H1 (cell line): ENCODE measurements around the gene PSAP. TPM values are rescaled to one million over a fixed set of nuclear protein-coding genes. Genes with fewer than 3 reads are reported as not detected.

Experiments used
- CTCF ChIA-PET: fragments of 300-600 bp; sonication (Branson Sonifier 250); formaldehyde crosslinking; loops from one replicate; lab custom pipeline; 2021; ENCODE audit not compliant: partially characterized antibody; lab: Charles Lee
- POLR2A ChIA-PET: fragments of 300-600 bp; sonication (Branson Sonifier 250); formaldehyde crosslinking; loops from one replicate; lab custom pipeline; 2021; ENCODE audit warnings: inconsistent platforms; ENCODE audit not compliant: partially characterized antibody; lab: Charles Lee
- DNase-seq, 2 experiments: peaks; one replicate each; pipeline versions ENCODE4 v3.0.0 to v3.0.0-alpha.2; 2010 to 2022; ENCODE audit warnings: low spot score in 2 of 2, low read depth in 1 of 2, mixed read lengths in 1 of 2
- FAIRE-seq: peaks from 2 replicates; lab custom pipeline; 2011; peaks lifted over from hg19 to GRCh38; lab: Jason Lieb, UNC
- H2AFZ ChIP-seq: 2 replicates; pipeline ENCODE4 v1.8.1; 2012; ENCODE audit warnings: low read length, inconsistent platforms
- H2AK5ac ChIP-seq: 2 replicates; pipeline ENCODE4 v1.6.1; 2013; ENCODE audit warnings: low read depth, low read length
- H2BK120ac ChIP-seq: replicated peaks from 2 replicates; pipeline ENCODE3; 2013; ENCODE audit warnings: low read depth, low read length, inconsistent platforms
- H2BK12ac ChIP-seq: 2 replicates; pipeline ENCODE4 v1.6.1; 2013; ENCODE audit warnings: low read depth, low read length
- H2BK15ac ChIP-seq: 2 replicates; pipeline ENCODE4 v1.6.1; 2013; ENCODE audit warnings: low read length
- H2BK20ac ChIP-seq: 2 replicates; pipeline ENCODE4 v1.6.1; 2013; ENCODE audit warnings: low read length
- H2BK5ac ChIP-seq: 2 replicates; pipeline ENCODE4 v1.6.1; 2013; ENCODE audit warnings: low read depth, low read length
- H3K14ac ChIP-seq: 2 replicates; pipeline ENCODE4 v1.6.1; 2013; ENCODE audit warnings: inconsistent platforms; ENCODE audit not compliant: insufficient read length
- H3K18ac ChIP-seq: 2 replicates; pipeline ENCODE4 v1.6.1; 2013; ENCODE audit warnings: low read length; ENCODE audit errors: extremely low read depth
- H3K23ac ChIP-seq: 2 replicates; pipeline ENCODE4 v1.6.1; 2013; ENCODE audit warnings: inconsistent platforms; ENCODE audit not compliant: insufficient read length
- H3K23me2 ChIP-seq: 2 replicates; pipeline ENCODE4 v1.6.1; 2013; ENCODE audit warnings: low read depth, low read length
- H3K27ac ChIP-seq: 2 replicates; pipeline ENCODE4 v1.6.1; 2011; ENCODE audit warnings: low read depth, low read length, inconsistent platforms
- H3K27me3 ChIP-seq, 4 experiments: replicated peaks in 1 of 4; 1 replicate in 1 of 4; 2 replicates in 3 of 4; pipeline versions ENCODE4 v1.6.1 to v1.8.1; 2011 to 2013; ENCODE audit warnings: low read length in 3 of 4, mild to moderate bottlenecking in 3 of 4, inconsistent platforms in 2 of 4, mixed read lengths in 2 of 4, moderate library complexity in 1 of 4; ENCODE audit not compliant: control insufficient read depth in 3 of 4, insufficient read depth in 3 of 4; ENCODE audit errors: extremely low read depth in 1 of 4
- H3K36me3 ChIP-seq, 4 experiments: 2 replicates each; pipeline versions ENCODE4 v1.6.1 to v1.8.1; 2011 to 2013; ENCODE audit warnings: mild to moderate bottlenecking in 4 of 4, low read length in 3 of 4, moderate library complexity in 2 of 4, control low read depth in 1 of 4, inconsistent platforms in 1 of 4; ENCODE audit not compliant: insufficient read depth in 4 of 4, control insufficient read depth in 2 of 4
- H3K4ac ChIP-seq: replicated peaks from 2 replicates; pipeline ENCODE3; 2013; ENCODE audit warnings: low read length, low read depth, mixed read lengths, inconsistent platforms; ENCODE audit not compliant: insufficient read length
- H3K4me1 ChIP-seq, 4 experiments: replicated peaks in 1 of 4; 1 replicate in 1 of 4; 2 replicates in 3 of 4; pipeline versions ENCODE4 v1.6.1 to v1.8.1; 2011 to 2013; ENCODE audit warnings: low read length in 3 of 4, inconsistent platforms in 2 of 4, mixed read lengths in 1 of 4; ENCODE audit not compliant: insufficient read depth in 4 of 4, control insufficient read depth in 3 of 4
- H3K4me2 ChIP-seq, 2 experiments: 2 replicates each; pipeline versions ENCODE4 v1.6.1 to v1.8.1; 2011 to 2013; ENCODE audit warnings: low read depth in 2 of 2, low read length in 2 of 2, control low read depth in 1 of 2, inconsistent platforms in 1 of 2, mild to moderate bottlenecking in 1 of 2; ENCODE audit not compliant: insufficient read depth in 1 of 2
- H3K4me3 ChIP-seq, 4 experiments: fragments of 200-600, 300-600 bp in 1 of 4; sonication (generic), shearing (Covaris generic), sonication (Bioruptor Twin) in 1 of 4; 2 replicates each; pipeline versions ENCODE4 v1.5.1 to v1.8.1; 2011 to 2016; ENCODE audit warnings: low read length in 4 of 4, low read depth in 3 of 4, control low read depth in 2 of 4, inconsistent platforms in 2 of 4, mild to moderate bottlenecking in 2 of 4, mixed read lengths in 1 of 4, moderate library complexity in 1 of 4; ENCODE audit not compliant: insufficient read depth in 2 of 4; ENCODE audit errors: extremely low read depth in 1 of 4
- H3K56ac ChIP-seq: replicated peaks from 2 replicates; pipeline ENCODE3; 2013; ENCODE audit warnings: low read depth, mild to moderate bottlenecking, mixed read lengths, low read length, inconsistent platforms; ENCODE audit not compliant: insufficient read length
- H3K79me1 ChIP-seq: 2 replicates; pipeline ENCODE4 v1.6.1; 2013; ENCODE audit warnings: low read depth, low read length, control low read depth
- H3K79me2 ChIP-seq, 2 experiments: 2 replicates each; pipeline versions ENCODE4 v1.6.1 to v1.8.1; 2012 to 2013; ENCODE audit warnings: low read length in 2 of 2, mild to moderate bottlenecking in 2 of 2, inconsistent platforms in 1 of 2; ENCODE audit not compliant: insufficient read depth in 2 of 2, control insufficient read depth in 1 of 2
- H3K9ac ChIP-seq, 4 experiments: replicated peaks in 1 of 4; 1 replicate in 1 of 4; 2 replicates in 3 of 4; pipeline versions ENCODE4 v1.6.1 to v1.8.1; 2011 to 2013; ENCODE audit warnings: low read depth in 3 of 4, low read length in 3 of 4, control low read depth in 2 of 4, mild to moderate bottlenecking in 2 of 4, moderate library complexity in 2 of 4, inconsistent platforms in 1 of 4; ENCODE audit errors: extremely low read depth in 1 of 4
- H3K9me3 ChIP-seq, 2 experiments: 2 replicates each; pipeline versions ENCODE4 v1.6.1 to v1.8.1; 2012 to 2013; ENCODE audit warnings: mild to moderate bottlenecking in 2 of 2, moderate library complexity in 2 of 2, control low read depth in 1 of 2, inconsistent platforms in 1 of 2, low read depth in 1 of 2, low read length in 1 of 2, mixed read lengths in 1 of 2; ENCODE audit not compliant: insufficient read depth in 2 of 2
- H4K20me1 ChIP-seq, 2 experiments: replicated peaks in 1 of 2; 2 replicates each; pipeline versions ENCODE3 to v1.8.1; 2011 to 2013; ENCODE audit warnings: inconsistent platforms in 2 of 2, low read length in 2 of 2, mild to moderate bottlenecking in 1 of 2; ENCODE audit not compliant: insufficient read depth in 2 of 2, control insufficient read depth in 1 of 2
- H4K5ac ChIP-seq: 2 replicates; pipeline ENCODE4 v1.6.1; 2013; ENCODE audit warnings: low read length, low read depth, mixed read lengths, inconsistent platforms; ENCODE audit not compliant: insufficient read length
- H4K8ac ChIP-seq: 2 replicates; pipeline ENCODE4 v1.8.0; 2013; ENCODE audit warnings: mild to moderate bottlenecking, moderate library complexity, low read length, inconsistent platforms; ENCODE audit not compliant: insufficient read depth; ENCODE audit errors: extremely low read depth
- H4K91ac ChIP-seq: replicated peaks from 2 replicates; pipeline ENCODE3; 2013; ENCODE audit warnings: low read length, mixed read lengths, inconsistent platforms; ENCODE audit not compliant: insufficient read length
- CBX5 ChIP-seq: fragments of 300-800, 300-1000 bp; sonication (generic); IDR thresholded peaks from 2 replicates; pipeline ENCODE4 v1.7.1; 2016; ENCODE audit warnings: antibody characterized with exemption, low read length, low read depth
- EGR1 ChIP-seq: IDR thresholded peaks from 2 replicates; pipeline ENCODE4 v1.6.1; 2011; ENCODE audit warnings: low read depth, low read length, borderline replicate concordance
- NANOG ChIP-seq: IDR thresholded peaks from 2 replicates; pipeline ENCODE4 v1.6.1; 2011; ENCODE audit warnings: low read length, low read depth, mild to moderate bottlenecking, inconsistent platforms; ENCODE audit not compliant: insufficient read depth, poor library complexity, severe bottlenecking
- RAD21 ChIP-seq, 2 experiments: IDR thresholded peaks in 1 of 2; conservative IDR thresholded peaks in 1 of 2; 2 replicates each; pipeline ENCODE4 v1.6.1; 2011; ENCODE audit warnings: low read depth in 2 of 2, low read length in 2 of 2, improper control_type of control experiment in 1 of 2, inconsistent platforms in 1 of 2, mild to moderate bottlenecking in 1 of 2, moderate library complexity in 1 of 2
- WGBS, 2 experiments: shearing (Covaris generic) in 1 of 2; methylation state at CpG; one replicate each; pipeline versions ENCODE4 v1.1.6 to v1.1.7; 2013 to 2015; ENCODE audit warnings: low lambda C conversion rate in 2 of 2, mixed read lengths in 2 of 2, inconsistent platforms in 1 of 2, low coverage in 1 of 2, missing lambda C conversion rate in 1 of 2; ENCODE audit not compliant: insufficient replicate concordance in 2 of 2, insufficient coverage in 1 of 2, insufficient read length in 1 of 2; ENCODE audit errors: extremely low coverage in 1 of 2, missing lambda C conversion rate in 1 of 2; 5-methylcytosine and 5-hydroxymethylcytosine counted together
- polyA plus RNA-seq, 7 experiments: library from polyadenylated mRNA; depleted of rRNA in 3 of 7; stranded (reverse) in 5 of 7; unstranded in 2 of 7; fragments of >200 nt in 5 of 7; fragments of 200-250 nt in 2 of 7; gene quantifications; 1 replicate in 5 of 7; 2 replicates in 1 of 7; 4 replicates in 1 of 7; pipeline versions ENCODE4 v1.2.1 to v1.2.3, GENCODE V29; 2011 to 2013; ENCODE audit warnings: missing spikeins in 2 of 7, mixed read lengths in 2 of 7
- total RNA-seq: library from RNA; stranded (reverse); fragmentation: NEBNext Ultra II Directional; extraction: Animal tissue kit (Norgen Biotek cat#: 25700); gene quantifications from 2 replicates; pipeline ENCODE4 v1.2.1, GENCODE V29; 2021
- TF ChIP-seq, protein P1 (sequence below): IDR thresholded peaks from 2 replicates; pipeline ENCODE4 v1.6.1; 2012; ENCODE audit warnings: inconsistent platforms
- TF ChIP-seq, protein P2 (sequence below), 3 experiments: IDR thresholded peaks; 1 replicate in 2 of 3; 2 replicates in 1 of 3; pipeline versions ENCODE4 v1.5.1 to v1.6.1; 2011; ENCODE audit warnings: low read length in 3 of 3, mild to moderate bottlenecking in 3 of 3, inconsistent platforms in 2 of 3, low read depth in 1 of 3, moderate library complexity in 1 of 3; ENCODE audit not compliant: insufficient read depth in 1 of 3; ENCODE audit errors: control extremely low read depth in 1 of 3

The PSAP gene
- total and polyA plus RNA-seq, 2 of the 8 experiments (the other 6 are each of a cell fraction or from before 2014, with no cell fraction given), result 386 to 504 TPM

DNA sequence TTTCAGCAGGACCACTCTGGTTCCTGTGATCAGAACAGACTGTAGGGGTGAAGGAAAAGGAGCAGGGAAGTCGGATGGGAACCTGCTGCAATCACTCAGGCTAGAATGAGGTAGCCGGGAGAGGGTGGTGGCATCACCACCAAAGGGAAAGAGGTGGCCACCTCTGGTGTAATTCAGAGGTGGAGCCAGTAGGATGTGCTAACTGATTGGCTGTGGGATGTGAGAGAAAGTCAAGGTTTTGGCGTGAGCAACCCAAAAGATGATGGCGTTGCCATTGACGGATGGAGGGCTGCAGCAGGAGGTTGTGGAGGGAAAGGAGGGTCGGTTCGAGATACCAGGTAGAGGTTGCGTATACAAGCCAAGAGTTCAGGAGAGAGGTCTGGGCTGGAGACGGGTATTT is 70.3 kb downstream of the PSAP start:
- no peak overlapping the region for H3K18ac ChIP-seq
- H3K9me3 ChIP-seq, result 0 out of 4 replicates have a peak, but pooled peaks cover 0 to 6% of the 10 kb centered on the region in 2 experiments
- H3K27me3 ChIP-seq, result no peaks in the 10 kb centered on the region
- H2AK5ac ChIP-seq, result no peak overlapping the region
- peaks cover 0 to 6% (median 3%) of the 10 kb centered on the region in 4 experiments; a peak in 5 of 7 replicates for H3K4me1 ChIP-seq
- no peak overlapping the region for H3K27ac ChIP-seq
- no peak overlapping the region for H3K4me2 ChIP-seq
- no peaks in the 10 kb centered on the region for H3K79me2 ChIP-seq
- H3K56ac ChIP-seq, result no peak overlapping the region
- no peak overlapping the region for H3K4me3 ChIP-seq
- no peak overlapping the region for H3K4ac ChIP-seq
- no peak overlapping the region for H2BK5ac ChIP-seq
- no peak overlapping the region for H2BK12ac ChIP-seq
- no peak overlapping the region for H3K14ac ChIP-seq
- H3K23ac ChIP-seq, result no peak overlapping the region
- H4K91ac ChIP-seq, result no peak overlapping the region
- H3K9ac ChIP-seq, result no peak overlapping the region
- ChIA-PET POLR2A (no interaction called here), CTCF (interaction anchor here (0.8 to 2.3 kb wide), 4 partner anchors 13 to 25 kb away, joined by 4 to 11 read pairs (median 4); no protein-coding TSS in a partner anchor)
- H2BK15ac ChIP-seq, result no peak overlapping the region
- no peaks in the 10 kb centered on the region; the same call in 1 of the 2 replicates for H3K79me1 ChIP-seq
- H4K20me1 ChIP-seq, result no peaks in the 10 kb centered on the region
- H2BK20ac ChIP-seq, result no peak overlapping the region
- no peaks in the 10 kb centered on the region for H3K36me3 ChIP-seq
- H2AFZ ChIP-seq, result no peak overlapping the region
- H2BK120ac ChIP-seq, result no peak overlapping the region
- H4K5ac ChIP-seq, result no peak overlapping the region
- WGBS, 2 experiments, result 86% methylated on average over 9 of the region's 9 CpGs; no CpG with 5 or more reads in 1 of the 2 experiments
- TF ChIP-seq, protein P1, sequence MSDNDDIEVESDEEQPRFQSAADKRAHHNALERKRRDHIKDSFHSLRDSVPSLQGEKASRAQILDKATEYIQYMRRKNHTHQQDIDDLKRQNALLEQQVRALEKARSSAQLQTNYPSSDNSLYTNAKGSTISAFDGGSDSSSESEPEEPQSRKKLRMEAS, result no peak
- TF ChIP-seq EGR1 (no peak), CBX5 (no peak), NANOG (no peak), RAD21 (IDR thresholded peaks at IDR 0.05 in 1 of 2, conservative IDR thresholded peaks at IDR 0.05 in 1 of 2; ENCODE audit: low read depth in 2 of 2, low read length in 2 of 2) (peak; percentile 55 to 67)
- TF ChIP-seq, protein P2, sequence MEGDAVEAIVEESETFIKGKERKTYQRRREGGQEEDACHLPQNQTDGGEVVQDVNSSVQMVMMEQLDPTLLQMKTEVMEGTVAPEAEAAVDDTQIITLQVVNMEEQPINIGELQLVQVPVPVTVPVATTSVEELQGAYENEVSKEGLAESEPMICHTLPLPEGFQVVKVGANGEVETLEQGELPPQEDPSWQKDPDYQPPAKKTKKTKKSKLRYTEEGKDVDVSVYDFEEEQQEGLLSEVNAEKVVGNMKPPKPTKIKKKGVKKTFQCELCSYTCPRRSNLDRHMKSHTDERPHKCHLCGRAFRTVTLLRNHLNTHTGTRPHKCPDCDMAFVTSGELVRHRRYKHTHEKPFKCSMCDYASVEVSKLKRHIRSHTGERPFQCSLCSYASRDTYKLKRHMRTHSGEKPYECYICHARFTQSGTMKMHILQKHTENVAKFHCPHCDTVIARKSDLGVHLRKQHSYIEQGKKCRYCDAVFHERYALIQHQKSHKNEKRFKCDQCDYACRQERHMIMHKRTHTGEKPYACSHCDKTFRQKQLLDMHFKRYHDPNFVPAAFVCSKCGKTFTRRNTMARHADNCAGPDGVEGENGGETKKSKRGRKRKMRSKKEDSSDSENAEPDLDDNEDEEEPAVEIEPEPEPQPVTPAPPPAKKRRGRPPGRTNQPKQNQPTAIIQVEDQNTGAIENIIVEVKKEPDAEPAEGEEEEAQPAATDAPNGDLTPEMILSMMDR (IDR thresholded peaks at IDR 0.05; ENCODE audit: control extremely low read depth in 1 of 3, insufficient read depth in 1 of 3, low read depth in 1 of 3, low read length in 3 of 3), result peak; percentile 23 to 47 (median 32); a peak in 3 of 4 replicates
- no peak for DNase-seq
- no peak overlapping the region for H4K8ac ChIP-seq
- no peaks in the 10 kb centered on the region for H3K23me2 ChIP-seq
- FAIRE-seq, result peak; percentile 32
